ENCODE results near the gene ALOX12.
A peak's percentile ranks its signal among the peaks of the same experiment; 100 is the strongest.

The ALOX12 gene

DNA sequence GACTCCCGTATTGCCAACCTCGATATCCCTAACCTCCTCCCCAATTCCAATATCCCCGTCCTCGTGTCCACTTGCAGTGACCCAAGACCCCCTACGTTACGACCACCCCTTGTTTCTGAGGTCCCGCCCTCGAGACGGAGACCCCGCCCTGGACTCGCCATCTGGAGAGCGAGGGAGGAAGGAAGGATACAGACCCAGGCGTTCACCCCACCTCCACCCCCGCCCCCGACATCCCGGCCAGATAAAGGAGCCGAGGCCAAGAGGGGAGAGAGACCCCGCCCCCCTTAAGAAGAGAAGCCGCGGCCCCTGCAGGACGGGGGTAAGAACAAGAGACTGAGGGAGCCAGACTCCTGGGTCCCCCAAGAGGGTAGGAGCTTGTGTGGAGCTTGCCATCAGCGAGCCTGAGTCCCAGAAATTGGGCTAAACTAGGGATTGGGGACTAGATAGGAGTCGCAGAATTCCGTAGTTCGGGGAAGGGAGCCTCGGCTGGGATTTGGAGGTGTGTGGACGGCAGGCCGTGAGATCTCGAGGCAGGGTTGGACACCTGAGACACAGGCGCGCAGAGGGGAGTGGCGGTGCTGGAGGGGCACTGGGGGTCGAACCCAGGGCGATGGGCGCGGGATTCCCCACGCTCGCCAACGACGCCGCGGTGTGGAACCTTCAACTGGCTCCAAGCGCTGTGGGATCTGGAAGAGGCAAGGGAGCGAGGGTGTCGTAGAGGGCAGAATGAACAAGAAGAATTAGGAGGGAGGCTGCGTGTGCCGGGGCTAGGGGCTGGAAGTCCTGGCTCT, 27.1 kb downstream of the ALOX12 start, which contains the start of gene BCL6B:
BCL6B (plus strand) TSS at position 270 of the 791 bp plus-strand sequence. CDS start 622 bp downstream, outside the sequence.
- peak within 1 kb of the TSS; percentile 45 for H3K4me3 Mint-ChIP-seq
- no peaks in the 10 kb centered on the region for H3K27me3 Mint-ChIP-seq (ENCODE audit: low read depth)
- H3K27ac Mint-ChIP-seq = peak within 1 kb of the TSS; percentile 47
- H3K4me1 Mint-ChIP-seq (ENCODE audit: low read depth) = peaks cover 38% of the 10 kb centered on the region
- no peak for DNase-seq (ENCODE audit: low spot score)
- H3K9me3 Mint-ChIP-seq = no peaks in the 10 kb centered on the region
- H3K36me3 Mint-ChIP-seq (ENCODE audit: low read depth) = peaks cover under 1% of the 10 kb centered on the region

DNA sequence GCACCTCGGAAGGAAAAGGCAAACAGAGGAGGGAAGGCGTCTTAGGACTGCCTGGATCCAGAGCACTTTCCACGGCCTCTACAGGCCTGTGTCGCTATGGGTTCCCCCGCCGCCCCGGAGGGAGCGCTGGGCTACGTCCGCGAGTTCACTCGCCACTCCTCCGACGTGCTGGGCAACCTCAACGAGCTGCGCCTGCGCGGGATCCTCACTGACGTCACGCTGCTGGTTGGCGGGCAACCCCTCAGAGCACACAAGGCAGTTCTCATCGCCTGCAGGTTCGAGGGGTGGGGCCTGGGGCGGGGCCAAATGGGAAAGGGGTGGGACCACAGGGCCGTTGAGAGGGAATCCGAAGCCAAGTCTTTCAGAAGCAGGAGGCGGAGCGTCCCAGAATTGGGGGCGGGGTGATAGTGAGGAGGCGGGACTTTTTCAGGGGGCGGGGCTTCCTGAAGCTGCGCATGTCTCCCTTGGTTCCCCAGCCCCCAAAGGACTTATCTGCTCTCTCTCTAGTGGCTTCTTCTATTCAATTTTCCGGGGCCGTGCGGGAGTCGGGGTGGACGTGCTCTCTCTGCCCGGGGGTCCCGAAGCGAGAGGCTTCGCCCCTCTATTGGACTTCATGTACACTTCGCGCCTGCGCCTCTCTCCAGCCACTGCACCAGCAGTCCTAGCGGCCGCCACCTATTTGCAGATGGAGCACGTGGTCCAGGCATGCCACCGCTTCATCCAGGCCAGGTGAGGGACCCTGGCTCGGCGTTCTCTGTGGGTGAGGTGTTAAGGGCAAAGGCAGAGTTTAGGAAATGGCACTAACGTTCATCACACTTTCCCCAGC, 27.9 kb downstream of the ALOX12 start:
- peaks cover 33% of the 10 kb centered on the region for H3K4me1 Mint-ChIP-seq (ENCODE audit: low read depth)
- peak; percentile 93 for DNase-seq (ENCODE audit: low spot score)
- peak overlapping the region; percentile 47 for H3K27ac Mint-ChIP-seq
- H3K27me3 Mint-ChIP-seq (ENCODE audit: low read depth) = no peaks in the 10 kb centered on the region
- no peaks in the 10 kb centered on the region for H3K36me3 Mint-ChIP-seq (ENCODE audit: low read depth)
- peak overlapping the region; percentile 45 for H3K4me3 Mint-ChIP-seq
- no peaks in the 10 kb centered on the region for H3K9me3 Mint-ChIP-seq

- H3K27ac Mint-ChIP-seq = no peak overlapping the region
- H3K36me3 Mint-ChIP-seq (ENCODE audit: low read depth) = no peaks in the 10 kb centered on the region
- peaks cover 38% of the 10 kb centered on the region for H3K4me1 Mint-ChIP-seq (ENCODE audit: low read depth)
- no peaks in the 10 kb centered on the region for H3K27me3 Mint-ChIP-seq (ENCODE audit: low read depth)
- no peaks in the 10 kb centered on the region for H3K9me3 Mint-ChIP-seq
- DNase-seq (ENCODE audit: low spot score) = no peak
- no peak overlapping the region for H3K4me3 Mint-ChIP-seq
Measured at GRCh38 chr17:7024402-7024785, 28.5 kb downstream of the ALOX12 start.

DNA sequence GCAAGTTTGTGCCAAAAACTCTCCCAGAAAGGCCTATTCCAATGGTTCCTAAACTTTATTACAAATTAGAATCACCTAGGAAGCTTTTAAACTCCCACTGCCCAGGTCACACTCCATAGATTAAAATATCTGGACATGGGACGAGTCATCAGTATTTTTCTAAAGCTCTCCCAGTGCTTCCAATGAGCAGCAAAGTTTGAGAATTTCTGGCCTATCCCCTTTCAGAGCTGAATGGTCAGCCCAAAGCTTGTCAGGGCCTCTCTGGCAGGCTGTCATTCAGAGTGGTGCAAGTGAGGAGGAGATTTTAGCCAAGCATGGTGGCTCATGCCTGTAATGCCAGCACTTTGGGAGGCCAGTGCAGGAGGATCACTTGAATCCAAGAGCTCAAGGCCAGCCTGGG, 29.4 kb downstream of the ALOX12 start:
- no peak overlapping the region for H3K4me3 Mint-ChIP-seq
- peaks cover 44% of the 10 kb centered on the region for H3K4me1 Mint-ChIP-seq (ENCODE audit: low read depth)
- no peaks in the 10 kb centered on the region for H3K36me3 Mint-ChIP-seq (ENCODE audit: low read depth)
- no peak overlapping the region for H3K27ac Mint-ChIP-seq
- no peaks in the 10 kb centered on the region for H3K27me3 Mint-ChIP-seq (ENCODE audit: low read depth)
- H3K9me3 Mint-ChIP-seq = no peaks in the 10 kb centered on the region
- no peak for DNase-seq (ENCODE audit: low spot score)

DNA sequence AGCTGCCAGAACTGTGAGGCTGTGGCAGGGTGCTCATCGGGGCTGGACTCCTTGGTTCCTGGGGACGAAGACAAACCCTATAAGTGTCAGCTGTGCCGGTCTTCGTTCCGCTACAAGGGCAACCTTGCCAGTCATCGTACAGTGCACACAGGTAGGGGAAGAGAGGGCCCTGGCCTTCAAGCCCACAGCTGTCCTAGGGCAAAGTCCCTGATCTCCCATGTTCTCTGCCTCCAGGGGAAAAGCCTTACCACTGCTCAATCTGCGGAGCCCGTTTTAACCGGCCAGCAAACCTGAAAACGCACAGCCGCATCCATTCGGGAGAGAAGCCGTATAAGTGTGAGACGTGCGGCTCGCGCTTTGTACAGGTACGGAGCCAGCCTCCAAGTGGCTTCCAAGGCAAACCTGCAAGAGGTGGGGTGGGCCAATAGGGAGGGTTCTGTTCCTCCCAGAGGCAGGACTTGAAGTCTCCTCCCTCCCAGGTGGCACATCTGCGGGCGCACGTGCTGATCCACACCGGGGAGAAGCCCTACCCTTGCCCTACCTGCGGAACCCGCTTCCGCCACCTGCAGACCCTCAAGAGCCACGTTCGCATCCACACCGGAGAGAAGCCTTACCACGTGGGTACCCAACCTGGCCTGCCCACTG, 30.7 kb downstream of the ALOX12 start:
- Mint-ChIP-seq H3K27ac (no peak overlapping the region), H3K4me1 (ENCODE audit: low read depth) (peaks cover 40% of the 10 kb centered on the region), H3K36me3 (ENCODE audit: low read depth) (no peaks in the 10 kb centered on the region), H3K4me3 (no peak overlapping the region), H3K27me3 (ENCODE audit: low read depth) (no peaks in the 10 kb centered on the region), H3K9me3 (no peaks in the 10 kb centered on the region)
- DNase-seq (ENCODE audit: low spot score) = no peak

- DNase-seq (ENCODE audit: low spot score) = no peak
- Mint-ChIP-seq H3K36me3 (ENCODE audit: low read depth) (no peaks in the 10 kb centered on the region), H3K9me3 (no peaks in the 10 kb centered on the region), H3K4me3 (no peak overlapping the region), H3K27me3 (ENCODE audit: low read depth) (no peaks in the 10 kb centered on the region), H3K27ac (no peak overlapping the region), H3K4me1 (ENCODE audit: low read depth) (peaks cover 41% of the 10 kb centered on the region)
Measured at GRCh38 chr17:7027335-7027734, 31.5 kb downstream of the ALOX12 start.

DNA sequence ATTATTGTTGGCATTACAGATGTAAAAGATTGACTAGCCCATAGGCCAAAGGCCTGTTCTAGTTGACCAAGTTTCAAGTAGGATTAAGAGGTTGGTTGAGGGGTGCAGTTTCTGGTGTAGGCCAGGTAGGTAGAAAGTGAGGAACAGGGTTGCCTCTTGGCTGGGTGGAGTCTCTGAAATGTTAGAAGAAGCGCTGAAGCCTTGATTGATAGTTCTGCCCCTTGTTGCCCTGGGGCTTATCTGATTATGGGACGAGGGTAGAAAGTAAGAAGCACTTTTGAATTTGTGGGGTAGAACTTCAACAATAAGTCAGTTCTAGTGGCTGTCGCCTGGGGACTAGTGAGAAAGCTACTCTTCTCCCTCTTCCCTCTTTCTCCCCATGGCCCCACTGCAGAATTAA, 33.2 kb downstream of the ALOX12 start:
- Mint-ChIP-seq H3K9me3 (no peaks in the 10 kb centered on the region), H3K4me3 (peak overlapping the region; percentile 5), H3K36me3 (ENCODE audit: low read depth) (no peaks in the 10 kb centered on the region), H3K4me1 (ENCODE audit: low read depth) (peaks cover 36% of the 10 kb centered on the region), H3K27me3 (ENCODE audit: low read depth) (no peaks in the 10 kb centered on the region), H3K27ac (peak overlapping the region; percentile 81)
- DNase-seq (ENCODE audit: low spot score) = no peak

- DNase-seq (ENCODE audit: low spot score) = peak; percentile 56
Measured at GRCh38 chr17:7029659-7030058, 33.8 kb downstream of the ALOX12 start.

GRCh38 chr17:7034955-7035590, 39.2 kb downstream of the ALOX12 start:
- peaks cover 7% of the 10 kb centered on the region for H3K36me3 Mint-ChIP-seq (ENCODE audit: low read depth)
- H3K4me3 Mint-ChIP-seq = peak overlapping the region; percentile 93
- H3K27ac Mint-ChIP-seq = peak overlapping the region; percentile 95
- H3K9me3 Mint-ChIP-seq = no peaks in the 10 kb centered on the region
- DNase-seq (ENCODE audit: low spot score) = peak; percentile 60
- no peaks in the 10 kb centered on the region for H3K27me3 Mint-ChIP-seq (ENCODE audit: low read depth)
- peaks cover 46% of the 10 kb centered on the region for H3K4me1 Mint-ChIP-seq (ENCODE audit: low read depth)

More at GRCh38 chr17:7029659-7030058, 33.8 kb downstream of the ALOX12 start:
- Mint-ChIP-seq H3K9me3 (no peaks in the 10 kb centered on the region), H3K4me3 (peak overlapping the region; percentile 75), H3K4me1 (ENCODE audit: low read depth) (peaks cover 40% of the 10 kb centered on the region), H3K27ac (peak overlapping the region; percentile 81), H3K36me3 (ENCODE audit: low read depth) (no peaks in the 10 kb centered on the region), H3K27me3 (ENCODE audit: low read depth) (no peaks in the 10 kb centered on the region)

DNA sequence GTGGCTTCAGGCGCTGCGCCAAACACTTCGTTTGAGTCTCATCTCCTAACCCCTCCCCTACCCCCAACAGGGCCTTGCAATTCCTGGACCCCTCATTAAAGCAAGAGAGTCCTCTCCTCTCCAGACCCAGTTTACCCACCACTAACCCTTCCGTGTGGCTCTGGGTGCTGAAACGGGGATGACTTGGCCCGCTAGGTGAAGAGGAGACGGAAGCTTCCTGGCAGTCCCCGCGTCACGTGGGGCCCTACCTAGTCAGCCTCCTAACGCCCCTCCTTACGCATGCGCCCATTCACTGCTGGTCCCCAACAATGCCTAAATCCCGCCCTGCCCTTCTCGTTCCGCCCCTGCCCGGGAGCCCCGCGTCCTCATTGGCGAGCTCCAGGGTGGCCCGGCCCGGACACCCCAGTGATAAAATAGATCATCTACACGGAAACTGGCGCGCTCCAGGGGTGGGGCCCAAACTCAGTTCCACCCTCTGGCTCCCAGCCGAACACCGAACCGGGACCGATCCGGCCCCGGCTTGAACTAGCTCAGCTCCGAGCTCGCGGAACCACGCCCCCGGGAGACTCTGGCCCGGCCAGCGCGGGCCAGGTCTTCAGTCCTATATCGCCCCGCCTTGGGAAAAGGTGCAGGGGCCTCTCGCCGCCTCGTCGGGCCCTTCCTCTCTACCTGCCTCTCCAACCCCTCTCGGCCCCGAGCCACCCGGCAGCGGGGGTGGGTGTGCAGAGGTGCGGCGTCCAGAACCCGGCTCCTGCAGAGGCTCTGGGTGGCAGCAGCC, 39.9 kb downstream of the ALOX12 start, which contains the start of gene SLC16A13:
SLC16A13 (plus strand) TSS at position 425 of the 778 bp plus-strand sequence. CDS start 368 bp downstream, outside the sequence.
- Mint-ChIP-seq H3K36me3 (ENCODE audit: low read depth) (peaks cover 8% of the 10 kb centered on the region), H3K27ac (peak within 1 kb of the TSS; percentile 95), H3K4me3 (peak within 1 kb of the TSS; percentile 93), H3K4me1 (ENCODE audit: low read depth) (peaks cover 39% of the 10 kb centered on the region), H3K9me3 (no peaks in the 10 kb centered on the region), H3K27me3 (ENCODE audit: low read depth) (no peaks in the 10 kb centered on the region)
- DNase-seq (ENCODE audit: low spot score) = peak; percentile 99

GRCh38 chr17:7038025-7038862, 42.4 kb downstream of the ALOX12 start:
- H3K36me3 Mint-ChIP-seq (ENCODE audit: low read depth) = peaks cover 8% of the 10 kb centered on the region
- H3K4me3 Mint-ChIP-seq = peak overlapping the region; percentile 35
- DNase-seq (ENCODE audit: low spot score) = no peak
- H3K9me3 Mint-ChIP-seq = no peaks in the 10 kb centered on the region
- peaks cover 27% of the 10 kb centered on the region for H3K4me1 Mint-ChIP-seq (ENCODE audit: low read depth)
- H3K27ac Mint-ChIP-seq = peak overlapping the region; percentile 32
- H3K27me3 Mint-ChIP-seq (ENCODE audit: low read depth) = peaks cover 10% of the 10 kb centered on the region

DNA sequence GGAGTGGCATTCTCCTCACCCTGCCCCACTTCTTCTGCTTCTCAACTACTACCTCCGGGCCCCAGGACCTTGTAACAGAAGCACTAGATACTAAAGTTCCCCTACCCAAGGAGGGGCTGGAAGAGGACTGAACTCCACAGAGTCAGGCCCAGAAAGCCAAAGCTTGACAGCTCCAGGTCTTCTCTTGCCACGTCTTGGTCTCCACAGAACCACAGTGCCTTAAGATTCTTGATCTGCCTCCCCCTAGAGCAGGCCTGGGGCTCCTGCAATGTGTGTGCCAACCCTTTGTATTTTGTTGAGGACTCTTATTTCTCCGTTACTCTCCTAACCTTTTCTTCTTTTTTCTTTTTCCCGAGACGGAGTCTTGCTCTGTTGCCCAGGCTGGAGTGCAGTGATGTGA, 44.0 kb downstream of the ALOX12 start:
- Mint-ChIP-seq H3K4me3 (no peak overlapping the region), H3K27ac (peak overlapping the region; percentile 63)

More for the DNA sequence above, 44.0 kb downstream of the ALOX12 start:
- peaks cover 21% of the 10 kb centered on the region for H3K4me1 Mint-ChIP-seq (ENCODE audit: low read depth)
- no peak for DNase-seq (ENCODE audit: low spot score)
- H3K36me3 Mint-ChIP-seq (ENCODE audit: low read depth) = peaks cover 8% of the 10 kb centered on the region
- H3K27me3 Mint-ChIP-seq (ENCODE audit: low read depth) = peaks cover 17% of the 10 kb centered on the region
- H3K9me3 Mint-ChIP-seq = no peaks in the 10 kb centered on the region

Data from T-helper 2 cell treated with Interferon-gamma antibody and Interleukin-4, amounts not matched to agents 5 μg/mL and 100 μg/mL, for 36 hours (primary cell).